OCI-LY3 (cell line): ENCODE data around the gene CYP3A4.

Source experiments
- H2AFZ ChIP-seq: fragments of 200-600, 300-600 bp; shearing (Covaris generic); 2 replicates; pipeline ENCODE4 v1.6.0; 2014; ENCODE audit warnings: antibody characterized with exemption, low read depth, low read length
- H3K27ac ChIP-seq: fragments of 200-600, 300-600 bp; sonication (generic); 2 replicates; pipeline ENCODE4 v1.5.1; 2014; ENCODE audit warnings: mild to moderate bottlenecking, low read length, moderate library complexity, mixed read lengths
- H3K27me3 ChIP-seq: fragments of 200-600, 300-600 bp; sonication (generic); 2 replicates; pipeline ENCODE4 v1.6.1; 2014; ENCODE audit warnings: low read depth, low read length, mixed read lengths
- H3K36me3 ChIP-seq: fragments of 200-600, 300-600 bp; sonication (generic); replicated peaks from 2 replicates; pipeline ENCODE3; 2014; ENCODE audit warnings: low read depth, low read length, mixed read lengths
- H3K4me1 ChIP-seq: fragments of 300-600, 200-600 bp; sonication (generic); 2 replicates; pipeline ENCODE4 v1.6.1; 2014; ENCODE audit warnings: low read length, mixed read lengths
- H3K4me2 ChIP-seq: fragments of 200-600, 300-600 bp; sonication (generic); 2 replicates; pipeline ENCODE4 v1.6.1; 2014; ENCODE audit warnings: low read length, mixed read lengths
- H3K4me3 ChIP-seq: fragments of 300-600, 200-600 bp; sonication (generic); 2 replicates; pipeline ENCODE4 v1.5.1; 2014; ENCODE audit warnings: antibody characterized with exemption, mild to moderate bottlenecking, low read length, moderate library complexity
- H3K79me2 ChIP-seq: fragments of 300-600, 200-600 bp; shearing (Covaris generic); 2 replicates; pipeline ENCODE4 v1.6.1; 2014; ENCODE audit warnings: mild to moderate bottlenecking, low read length, mixed read lengths
- H3K9ac ChIP-seq: fragments of 300-600, 200-600 bp; shearing (Covaris generic); 2 replicates; pipeline ENCODE4 v1.6.0; 2014; ENCODE audit warnings: mild to moderate bottlenecking, low read length, moderate library complexity
- H3K9me3 ChIP-seq: fragments of 200-600, 300-600 bp; shearing (Covaris generic); 2 replicates; pipeline ENCODE4 v1.6.1; 2014; ENCODE audit warnings: low read length, mixed read lengths; ENCODE audit not compliant: insufficient read depth
- H4K20me1 ChIP-seq: fragments of 200-600, 300-600 bp; sonication (generic); 2 replicates; pipeline ENCODE4 v1.6.1; 2016; ENCODE audit warnings: low read length, mixed read lengths; ENCODE audit not compliant: insufficient read depth
- CTCF ChIP-seq: fragments of 200-600, 300-600 bp; sonication (generic); IDR thresholded peaks from 2 replicates; pipeline ENCODE4 v1.5.1; 2014; ENCODE audit warnings: antibody characterized with exemption, low read length, low read depth
- EZH2phosphoT487 ChIP-seq: fragments of 200-600 bp; shearing (Covaris generic); IDR thresholded peaks from 2 replicates; pipeline ENCODE4 v1.6.1; 2018; ENCODE audit warnings: antibody characterized with exemption, mixed run types, low read depth

The CYP3A4 gene

GRCh38 chr7:99824091-99824490, 40.1 kb upstream of the CYP3A4 start:
- H3K4me1 ChIP-seq: no peaks in the 10 kb centered on the region
- no peak overlapping the region for H2AFZ ChIP-seq
- H4K20me1 ChIP-seq: no peaks in the 10 kb centered on the region
- no peaks in the 10 kb centered on the region for H3K79me2 ChIP-seq
- no peak overlapping the region for H3K4me3 ChIP-seq
- no peaks in the 10 kb centered on the region for H3K36me3 ChIP-seq
- H3K9me3 ChIP-seq: no peaks in the 10 kb centered on the region
- H3K4me2 ChIP-seq: no peak overlapping the region
- H3K27ac ChIP-seq: no peak overlapping the region
- no peak overlapping the region for H3K9ac ChIP-seq
- peaks cover 80% of the 10 kb centered on the region for H3K27me3 ChIP-seq
- TF ChIP-seq CTCF: no peak
- no peak for TF ChIP-seq EZH2phosphoT487

- Histone ChIP-seq H4K20me1 (no peaks in the 10 kb centered on the region), H3K79me2 (no peaks in the 10 kb centered on the region), H3K36me3 (no peaks in the 10 kb centered on the region), H3K4me2 (no peak overlapping the region), H3K9ac (no peak overlapping the region), H3K27me3 (peaks cover 81% of the 10 kb centered on the region), H3K4me1 (no peaks in the 10 kb centered on the region), H2AFZ (no peak overlapping the region), H3K4me3 (no peak overlapping the region), H3K27ac (no peak overlapping the region), H3K9me3 (no peaks in the 10 kb centered on the region)
- TF ChIP-seq CTCF (no peak), EZH2phosphoT487 (no peak)
Observed at GRCh38 chr7:99822731-99823718, 39.0 kb upstream of the CYP3A4 start.

- Histone ChIP-seq H3K4me3 (no peak overlapping the region), H2AFZ (no peak overlapping the region), H3K4me1 (no peaks in the 10 kb centered on the region), H3K9ac (no peak overlapping the region), H3K4me2 (no peak overlapping the region), H3K79me2 (no peaks in the 10 kb centered on the region), H3K27ac (no peak overlapping the region), H3K9me3 (no peaks in the 10 kb centered on the region), H3K27me3 (peaks cover 56% of the 10 kb centered on the region; the same call in 1 of the 2 replicates), H4K20me1 (no peaks in the 10 kb centered on the region), H3K36me3 (no peaks in the 10 kb centered on the region)
- no peak for TF ChIP-seq EZH2phosphoT487
- no peak for TF ChIP-seq CTCF
Observed at GRCh38 chr7:99820408-99821027, 36.5 kb upstream of the CYP3A4 start.

GRCh38 chr7:99808766-99809165, 24.8 kb upstream of the CYP3A4 start:
- Histone ChIP-seq H3K4me3 (no peak overlapping the region), H3K4me2 (no peak overlapping the region), H3K4me1 (no peaks in the 10 kb centered on the region), H3K27me3 (peaks cover 35% of the 10 kb centered on the region), H3K9me3 (no peaks in the 10 kb centered on the region), H3K27ac (no peak overlapping the region), H4K20me1 (no peaks in the 10 kb centered on the region), H3K79me2 (no peaks in the 10 kb centered on the region), H2AFZ (no peak overlapping the region), H3K9ac (no peak overlapping the region), H3K36me3 (no peaks in the 10 kb centered on the region)
- TF ChIP-seq EZH2phosphoT487 (no peak), CTCF (no peak)
